22Rv1 (cell line): ENCODE data around the gene ELMO3.

Experiments used
- ZFX ChIP-seq: fragments of 450-650 bp; IDR thresholded peaks from 2 replicates; pipeline ENCODE4 v1.6.1; 2017; ENCODE audit warnings: antibody characterized with exemption, borderline replicate concordance
- TF ChIP-seq, protein P1 (sequence below): fragments of 450-650 bp; IDR thresholded peaks from 2 replicates; pipeline ENCODE4 v1.5.1; 2017; ENCODE audit warnings: mild to moderate bottlenecking

DNA sequence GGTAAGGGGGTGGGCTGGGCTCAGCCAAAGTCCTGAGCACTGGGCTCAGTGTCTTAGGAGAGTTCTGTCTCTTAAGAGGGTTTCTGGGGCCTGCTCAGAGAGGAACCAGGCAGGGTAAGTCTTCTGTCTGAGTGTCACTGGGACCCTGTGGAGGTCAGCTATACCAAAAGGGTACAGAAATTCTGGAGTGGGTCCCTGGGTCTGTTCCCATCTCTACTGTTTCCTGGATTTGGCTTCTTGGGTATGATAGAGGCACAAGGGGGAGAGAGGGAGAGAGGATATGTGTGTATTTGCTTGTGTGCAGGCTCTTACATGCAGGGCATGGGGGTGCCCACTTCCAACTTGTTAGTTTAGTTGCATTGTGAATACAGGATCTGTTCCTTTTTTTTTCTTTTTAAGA, 5.4 kb upstream of the ELMO3 start:
- TF ChIP-seq, protein P1, sequence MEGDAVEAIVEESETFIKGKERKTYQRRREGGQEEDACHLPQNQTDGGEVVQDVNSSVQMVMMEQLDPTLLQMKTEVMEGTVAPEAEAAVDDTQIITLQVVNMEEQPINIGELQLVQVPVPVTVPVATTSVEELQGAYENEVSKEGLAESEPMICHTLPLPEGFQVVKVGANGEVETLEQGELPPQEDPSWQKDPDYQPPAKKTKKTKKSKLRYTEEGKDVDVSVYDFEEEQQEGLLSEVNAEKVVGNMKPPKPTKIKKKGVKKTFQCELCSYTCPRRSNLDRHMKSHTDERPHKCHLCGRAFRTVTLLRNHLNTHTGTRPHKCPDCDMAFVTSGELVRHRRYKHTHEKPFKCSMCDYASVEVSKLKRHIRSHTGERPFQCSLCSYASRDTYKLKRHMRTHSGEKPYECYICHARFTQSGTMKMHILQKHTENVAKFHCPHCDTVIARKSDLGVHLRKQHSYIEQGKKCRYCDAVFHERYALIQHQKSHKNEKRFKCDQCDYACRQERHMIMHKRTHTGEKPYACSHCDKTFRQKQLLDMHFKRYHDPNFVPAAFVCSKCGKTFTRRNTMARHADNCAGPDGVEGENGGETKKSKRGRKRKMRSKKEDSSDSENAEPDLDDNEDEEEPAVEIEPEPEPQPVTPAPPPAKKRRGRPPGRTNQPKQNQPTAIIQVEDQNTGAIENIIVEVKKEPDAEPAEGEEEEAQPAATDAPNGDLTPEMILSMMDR, result no peak
- TF ChIP-seq ZFX, result no peak
